Smooth muscle cell (in vitro differentiated cells): ENCODE data around the gene KLHL11. TPM values are rescaled to one million over a fixed set of nuclear protein-coding genes. Genes with fewer than 3 reads are reported as not detected.

Source experiments
- DNase-seq: peaks from one replicate; lab custom pipeline; 2025; ENCODE audit not compliant: unreplicated experiment; lab: John Stamatoyannopoulos, UW
- H2AFZ ChIP-seq: fragments of 200-600 bp; sonication (generic); 2 replicates; pipeline ENCODE4 v1.6.0; 2016; ENCODE audit warnings: antibody characterized with exemption, low read depth, mild to moderate bottlenecking
- H3F3A ChIP-seq: fragments of 200-600 bp; sonication (generic); 2 replicates; pipeline ENCODE4 v1.6.0; 2017; ENCODE audit warnings: antibody characterized with exemption, low read depth
- H3K27ac ChIP-seq: fragments of 200-600 bp; sonication (generic); 2 replicates; pipeline ENCODE4 v1.5.1; 2016; ENCODE audit warnings: low read depth, mild to moderate bottlenecking
- H3K27me3 ChIP-seq: fragments of 200-600 bp; sonication (generic); 2 replicates; pipeline ENCODE4 v1.6.1; 2016; ENCODE audit warnings: low read depth, mild to moderate bottlenecking
- H3K36me3 ChIP-seq: fragments of 200-600 bp; sonication (generic); 2 replicates; pipeline ENCODE4 v1.5.1; 2016; ENCODE audit warnings: low read depth
- H3K4me1 ChIP-seq: fragments of 200-600 bp; sonication (generic); 2 replicates; pipeline ENCODE4 v1.5.1; 2016; ENCODE audit warnings: low read depth
- H3K4me2 ChIP-seq: fragments of 200-600 bp; sonication (generic); 2 replicates; pipeline ENCODE4 v1.6.0; 2016; ENCODE audit warnings: mild to moderate bottlenecking
- H3K4me3 ChIP-seq: fragments of 200-600 bp; sonication (generic); 2 replicates; pipeline ENCODE4 v1.5.1; 2016; ENCODE audit warnings: mild to moderate bottlenecking
- H3K79me2 ChIP-seq: fragments of 200-600 bp; sonication (generic); 2 replicates; pipeline ENCODE4 v1.6.0; 2016; ENCODE audit warnings: low read depth, mild to moderate bottlenecking
- H3K9ac ChIP-seq: fragments of 200-600 bp; sonication (generic); 2 replicates; pipeline ENCODE4 v1.6.0; 2016; ENCODE audit warnings: low read depth
- H3K9me3 ChIP-seq: fragments of 200-600 bp; sonication (generic); replicated peaks from 2 replicates; pipeline ENCODE4 v1.5.1; 2016; ENCODE audit warnings: low read depth
- H4K20me1 ChIP-seq: fragments of 200-600 bp; sonication (generic); 2 replicates; pipeline ENCODE4 v1.6.0; 2016; ENCODE audit warnings: low read depth
- WGBS: methylation state at CpG from one replicate; pipeline ENCODE4 v1.1.7; 2016; ENCODE audit warnings: low lambda C conversion rate; 5-methylcytosine and 5-hydroxymethylcytosine counted together
- polyA plus RNA-seq: library from polyadenylated mRNA; unstranded; fragments of >200 nt; fragmentation: Nextera tagmentation; extraction: Ambion mirVana; gene quantifications from 2 replicates; pipeline ENCODE4 v1.2.1, GENCODE V29; 2016
- small RNA-seq: library from RNA; depleted of rRNA; stranded (forward); fragments of <200 nt; gene quantifications from one replicate; pipeline ENCODE3, GENCODE V24; 2014
- total RNA-seq: library from RNA; depleted of rRNA; stranded (reverse); fragments of >200 nt; gene quantifications from 2 replicates; pipeline ENCODE4 v1.2.3, GENCODE V29; 2014
- TF ChIP-seq, protein P1 (sequence below): fragments of 200-600 bp; sonication (generic); IDR thresholded peaks from 2 replicates; pipeline ENCODE4 v1.5.1; 2017; ENCODE audit warnings: borderline replicate concordance, mild to moderate bottlenecking, antibody characterized with exemption; ENCODE audit not compliant: insufficient read depth, poor library complexity, severe bottlenecking

The KLHL11 gene
- total and polyA plus RNA-seq, 2 experiments from 2014 or later, result 7.9 to 23.8 TPM

DNA sequence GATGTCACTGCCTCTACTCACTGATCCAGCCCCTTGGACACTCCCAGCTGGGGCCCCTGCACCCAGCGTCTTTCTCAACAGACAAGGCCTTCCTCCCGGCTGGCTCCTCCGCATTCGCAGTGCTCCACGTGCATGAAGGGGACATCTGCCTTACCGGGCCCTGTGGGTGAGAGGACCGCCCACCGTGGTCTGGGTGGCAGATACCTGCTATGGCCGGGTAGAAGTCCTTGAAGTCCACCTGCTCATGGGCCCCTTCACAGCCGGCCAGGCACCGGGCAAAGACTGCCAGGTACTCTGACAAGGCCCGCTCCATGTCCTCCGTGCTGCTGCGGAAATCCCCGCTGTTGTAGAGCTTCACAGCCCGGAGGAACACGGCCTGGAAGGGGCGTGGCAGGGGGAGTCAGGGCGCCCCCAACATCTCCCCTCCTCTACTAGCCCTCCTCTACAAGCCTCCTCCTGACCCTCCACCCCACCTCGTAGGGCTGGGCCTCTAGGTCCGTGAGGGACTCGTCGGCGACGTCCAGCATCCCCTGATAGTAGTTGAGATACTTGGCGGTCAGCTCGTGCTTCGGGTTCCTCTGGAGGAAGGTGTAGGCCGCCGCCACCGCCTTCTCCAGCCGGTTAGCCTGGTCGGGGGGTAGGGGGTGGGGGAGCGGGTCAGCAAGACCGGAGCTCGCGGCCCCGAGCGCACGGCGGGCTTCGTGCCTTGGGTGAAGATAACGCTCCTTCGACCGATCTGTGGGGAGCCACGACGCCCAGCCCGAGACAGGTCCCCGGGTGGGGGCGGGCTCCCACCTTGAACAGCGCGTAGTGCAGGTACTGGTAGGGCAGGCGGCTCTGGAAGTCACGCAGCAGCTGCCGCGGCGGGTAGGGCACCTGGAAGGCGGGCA, 54.3 kb downstream of the KLHL11 start:
- no peak for DNase-seq
- Histone ChIP-seq H2AFZ (peak overlapping the region; percentile 80), H3K4me1 (peaks cover 36% of the 10 kb centered on the region), H3K4me2 (peak overlapping the region; percentile 96), H3K79me2 (peaks cover 60% of the 10 kb centered on the region), H3F3A (peaks cover 8% of the 10 kb centered on the region), H3K4me3 (peak overlapping the region; percentile 88), H3K27me3 (no peaks in the 10 kb centered on the region), H3K9me3 (no peaks in the 10 kb centered on the region), H4K20me1 (peaks cover 65% of the 10 kb centered on the region), H3K27ac (peak overlapping the region; percentile 92), H3K9ac (peak overlapping the region; percentile 51), H3K36me3 (no peaks in the 10 kb centered on the region)
- WGBS, result 18% methylated on average over 58 of the region's 58 CpGs
- TF ChIP-seq, protein P1, sequence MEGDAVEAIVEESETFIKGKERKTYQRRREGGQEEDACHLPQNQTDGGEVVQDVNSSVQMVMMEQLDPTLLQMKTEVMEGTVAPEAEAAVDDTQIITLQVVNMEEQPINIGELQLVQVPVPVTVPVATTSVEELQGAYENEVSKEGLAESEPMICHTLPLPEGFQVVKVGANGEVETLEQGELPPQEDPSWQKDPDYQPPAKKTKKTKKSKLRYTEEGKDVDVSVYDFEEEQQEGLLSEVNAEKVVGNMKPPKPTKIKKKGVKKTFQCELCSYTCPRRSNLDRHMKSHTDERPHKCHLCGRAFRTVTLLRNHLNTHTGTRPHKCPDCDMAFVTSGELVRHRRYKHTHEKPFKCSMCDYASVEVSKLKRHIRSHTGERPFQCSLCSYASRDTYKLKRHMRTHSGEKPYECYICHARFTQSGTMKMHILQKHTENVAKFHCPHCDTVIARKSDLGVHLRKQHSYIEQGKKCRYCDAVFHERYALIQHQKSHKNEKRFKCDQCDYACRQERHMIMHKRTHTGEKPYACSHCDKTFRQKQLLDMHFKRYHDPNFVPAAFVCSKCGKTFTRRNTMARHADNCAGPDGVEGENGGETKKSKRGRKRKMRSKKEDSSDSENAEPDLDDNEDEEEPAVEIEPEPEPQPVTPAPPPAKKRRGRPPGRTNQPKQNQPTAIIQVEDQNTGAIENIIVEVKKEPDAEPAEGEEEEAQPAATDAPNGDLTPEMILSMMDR, result no peak

DNA sequence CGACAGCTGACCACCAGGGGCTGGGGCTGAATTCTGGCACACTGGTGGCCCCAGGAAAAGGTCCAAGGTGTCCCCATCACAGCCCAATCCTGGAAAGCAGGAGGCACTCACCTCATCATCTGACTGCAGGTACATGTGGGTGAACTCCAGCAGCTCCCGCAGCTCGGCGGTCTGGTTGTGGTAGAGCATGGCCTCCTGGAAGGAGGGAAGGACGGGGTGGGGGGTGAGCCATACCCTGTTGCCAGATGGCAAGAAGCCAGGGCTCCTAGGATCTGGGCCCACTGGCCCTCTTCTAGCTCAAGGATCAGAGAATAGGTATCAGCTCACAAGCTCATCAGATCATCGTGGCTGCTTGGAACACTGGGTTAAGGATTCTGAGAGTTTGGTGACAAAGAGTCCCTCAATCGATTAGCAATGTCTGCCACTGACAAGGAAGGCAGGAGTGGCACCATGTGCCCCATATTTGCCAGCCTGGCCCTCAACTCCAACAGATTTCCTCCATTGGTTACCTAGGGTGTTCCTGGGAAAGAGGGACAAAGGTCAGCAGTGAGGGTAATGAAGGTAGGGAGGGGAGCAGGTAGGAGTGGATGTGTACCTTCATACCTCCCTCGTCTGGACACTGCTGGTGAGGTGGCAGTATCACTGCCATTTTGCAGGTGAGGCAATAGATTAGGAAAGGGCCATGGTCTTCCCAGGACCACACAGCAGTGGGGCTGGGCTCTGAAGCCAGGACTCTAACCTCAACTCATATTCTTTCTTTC, 58.4 kb downstream of the KLHL11 start:
- H4K20me1 ChIP-seq, result peaks cover 58% of the 10 kb centered on the region
- H3K9me3 ChIP-seq, result no peaks in the 10 kb centered on the region
- TF ChIP-seq, protein P1, result no peak
- no peaks in the 10 kb centered on the region for H3K36me3 ChIP-seq
- H3K9ac ChIP-seq, result no peak overlapping the region
- H3K79me2 ChIP-seq, result peaks cover 29% of the 10 kb centered on the region
- no peaks in the 10 kb centered on the region for H3K27me3 ChIP-seq
- no peak overlapping the region for H3K27ac ChIP-seq
- H3F3A ChIP-seq, result peaks cover 19% of the 10 kb centered on the region
- WGBS, result 95% methylated on average over 8 of the region's 8 CpGs
- no peak overlapping the region for H2AFZ ChIP-seq
- H3K4me3 ChIP-seq, result no peak overlapping the region
- H3K4me1 ChIP-seq, result peaks cover 18% of the 10 kb centered on the region
- DNase-seq, result no peak
- H3K4me2 ChIP-seq, result no peak overlapping the region

Small RNA genes within 50 kb of the gene (small RNA-seq; reads per million reads assigned to genes)
- not detected for gene AC125257.2

Other genes with a start within 250 kb of the KLHL11 start
- 1,301 and 1,591 TPM in 2 replicates for gene KRT17, start 240.8 kb downstream of the KLHL11 start, total RNA-seq
- 869 and 2,544 TPM in 2 replicates for gene KRT17, start 240.8 kb downstream of the KLHL11 start, polyA plus RNA-seq
- 300 and 360 TPM in 2 replicates for gene EIF1, start 176.5 kb downstream of the KLHL11 start, total RNA-seq
- gene EIF1, start 176.5 kb downstream of the KLHL11 start, polyA plus RNA-seq, result 1,301 and 1,372 TPM in 2 replicates
- not detected in 2 replicates for gene GAST, start 153.1 kb downstream of the KLHL11 start, total RNA-seq
- gene GAST, start 153.1 kb downstream of the KLHL11 start, polyA plus RNA-seq, result 1.2 TPM in 1 of 2 replicates, not detected in the other
- gene HAP1, start 130.8 kb downstream of the KLHL11 start, total RNA-seq, result 0.04 and 0.36 TPM in 2 replicates
- 0.54 and 0.73 TPM in 2 replicates for gene HAP1, start 130.8 kb downstream of the KLHL11 start, polyA plus RNA-seq
- 167 and 238 TPM in 2 replicates for gene JUP, start 78.7 kb downstream of the KLHL11 start, total RNA-seq
- gene JUP, start 78.7 kb downstream of the KLHL11 start, polyA plus RNA-seq, result 124 and 277 TPM in 2 replicates
- gene P3H4, start 53.5 kb downstream of the KLHL11 start, total RNA-seq, result 77.4 and 98.6 TPM in 2 replicates
- gene P3H4, start 53.5 kb downstream of the KLHL11 start, polyA plus RNA-seq, result 149 and 186 TPM in 2 replicates
- gene FKBP10, start 52.4 kb downstream of the KLHL11 start, total RNA-seq, result 603 and 724 TPM in 2 replicates
- gene FKBP10, start 52.4 kb downstream of the KLHL11 start, polyA plus RNA-seq, result 253 and 289 TPM in 2 replicates
- gene NT5C3B, start 29.2 kb downstream of the KLHL11 start, total RNA-seq, result 38.4 and 46.8 TPM in 2 replicates
- 72.2 and 76.3 TPM in 2 replicates for gene NT5C3B, start 29.2 kb downstream of the KLHL11 start, polyA plus RNA-seq
- not detected in 2 replicates for gene KLHL10, start 27.6 kb downstream of the KLHL11 start, total RNA-seq
- not detected in 2 replicates for gene KLHL10, start 27.6 kb downstream of the KLHL11 start, polyA plus RNA-seq
- gene ACLY, start 53.5 kb upstream of the KLHL11 start, total RNA-seq, result 188 and 217 TPM in 2 replicates
- gene ACLY, start 53.5 kb upstream of the KLHL11 start, polyA plus RNA-seq, result 119 and 172 TPM in 2 replicates
- gene ODAD4, start 65.2 kb upstream of the KLHL11 start, total RNA-seq, result 1.5 and 1.7 TPM in 2 replicates
- gene ODAD4, start 65.2 kb upstream of the KLHL11 start, polyA plus RNA-seq, result 3.2 and 3.9 TPM in 2 replicates
- 28.5 and 34.7 TPM in 2 replicates for gene CNP, start 101.4 kb upstream of the KLHL11 start, total RNA-seq
- gene CNP, start 101.4 kb upstream of the KLHL11 start, polyA plus RNA-seq, result 60.1 and 63.0 TPM in 2 replicates
- gene DNAJC7, start 152.0 kb upstream of the KLHL11 start, total RNA-seq, result 44.5 and 69.5 TPM in 2 replicates
- 44.7 and 61.5 TPM in 2 replicates for gene DNAJC7, start 152.0 kb upstream of the KLHL11 start, polyA plus RNA-seq
- gene NKIRAS2, start 154.7 kb upstream of the KLHL11 start, total RNA-seq, result 21.3 and 41.3 TPM in 2 replicates
- gene NKIRAS2, start 154.7 kb upstream of the KLHL11 start, polyA plus RNA-seq, result 50.1 and 54.4 TPM in 2 replicates
- 0.49 and 0.54 TPM in 2 replicates for gene C17orf113, start 185.2 kb upstream of the KLHL11 start, total RNA-seq
- 0.38 and 0.46 TPM in 2 replicates for gene C17orf113, start 185.2 kb upstream of the KLHL11 start, polyA plus RNA-seq
- gene ZNF385C, start 233.1 kb upstream of the KLHL11 start, total RNA-seq, result 0.27 and 0.45 TPM in 2 replicates
- gene ZNF385C, start 233.1 kb upstream of the KLHL11 start, polyA plus RNA-seq, result 0.18 and 0.70 TPM in 2 replicates
- 1.0 and 4.2 TPM in 2 replicates for gene DHX58, start 247.3 kb upstream of the KLHL11 start, total RNA-seq
- 0.67 TPM in 1 of 2 replicates, not detected in the other for gene DHX58, start 247.3 kb upstream of the KLHL11 start, polyA plus RNA-seq